ENCODE results near the gene REEP2. TPM values are rescaled to one million over a fixed set of nuclear protein-coding genes. Genes with fewer than 3 reads are reported as not detected.

The REEP2 gene
- total and polyA plus RNA-seq, 2 experiments from 2014 or later, result 20.5 to 29.8 TPM

GRCh38 chr5:138464008-138464387 is 25.1 kb downstream of the REEP2 start:
- Mint-ChIP-seq H3K4me1 (peaks cover 37% of the 10 kb centered on the region), H3K4me3 (peak overlapping the region; percentile 84), H3K27ac (peak overlapping the region; percentile 92; the same call in 1 of the 2 replicates), H3K27me3 (ENCODE audit: insufficient read depth, low read depth, poor library complexity) (peaks cover 33% of the 10 kb centered on the region), H3K36me3 (ENCODE audit: low read depth) (peaks cover 26% of the 10 kb centered on the region), H3K9me3 (peaks cover 11% of the 10 kb centered on the region; the same call in 2 of the 3 replicates)
- Histone ChIP-seq H4K20me1 (replicated peaks; ENCODE audit: insufficient read depth) (peaks cover 14% of the 10 kb centered on the region; the same call in 1 of the 2 replicates), H3K4me1 (ENCODE audit: insufficient read depth) (no peaks in the 10 kb centered on the region), H3K9me2 (ENCODE audit: insufficient read depth) (no peaks in the 10 kb centered on the region), H3K79me2 (replicated peaks; ENCODE audit: insufficient read depth) (no peaks in the 10 kb centered on the region), H3K4me2 (peak overlapping the region; percentile 96), H3K27ac (ENCODE audit: low read depth) (peak overlapping the region; percentile 95), H3K27me3 (ENCODE audit: insufficient read depth) (peaks cover 26% of the 10 kb centered on the region), H3K36me3 (ENCODE audit: insufficient read depth) (0 out of 2 replicates have a peak, but pooled peaks cover 3% of the 10 kb centered on the region), H2AFZ (peak overlapping the region; percentile 81), H3K4me3 (peak overlapping the region; percentile 94), H3F3A (replicated peaks; ENCODE audit: low read depth) (peaks cover 9% of the 10 kb centered on the region)
- peak; percentile 94 for DNase-seq (ENCODE audit: low spot score)
- peak; percentile 82 for TF ChIP-seq POLR2AphosphoS5 (IDR thresholded peaks at IDR 0.05; ENCODE audit: low read depth)
- no peak for TF ChIP-seq NANOG (IDR thresholded peaks at IDR 0.05; ENCODE audit: borderline replicate concordance)
- no peak for TF ChIP-seq JUNB (IDR thresholded peaks at IDR 0.05; ENCODE audit: unreplicated experiment)
- no peak for TF ChIP-seq EZH2 (IDR thresholded peaks at IDR 0.05; ENCODE audit: low read depth, unreplicated experiment)
- no peak for TF ChIP-seq STAT1 (IDR thresholded peaks at IDR 0.05; ENCODE audit: unreplicated experiment)
- TF ChIP-seq ZNF462 (CRISPR knock-in tag; IDR thresholded peaks at IDR 0.05), result no peak
- no peak for TF ChIP-seq ZNF114 (CRISPR knock-in tag; IDR thresholded peaks at IDR 0.05)
- TF ChIP-seq CTCF (conservative IDR thresholded peaks at IDR 0.05; ENCODE audit: low read depth in 2 of 2), result peak; percentile 69 to 77
- TF ChIP-seq ETS1 (IDR thresholded peaks at IDR 0.05), result peak; percentile 12; the same call in 1 of the 2 replicates
- TF ChIP-seq REST (IDR thresholded peaks at IDR 0.05; ENCODE audit: unreplicated experiment), result no peak
- TF ChIP-seq CREB1 (CRISPR knock-in tag; IDR thresholded peaks at IDR 0.05; ENCODE audit: low read depth), result peak; percentile 41; the same call in 1 of the 2 replicates
- TF ChIP-seq ZNF331 (CRISPR knock-in tag; IDR thresholded peaks at IDR 0.05; ENCODE audit: low read depth), result no peak
- no peak for TF ChIP-seq EZH2phosphoT487 (IDR thresholded peaks at IDR 0.05; ENCODE audit: unreplicated experiment)
- peak; percentile 61 for ATAC-seq

Data from GM23338 (cell line).